IMR-90 (cell line): ENCODE data around the gene RBMXL3. TPM values are rescaled to one million over a fixed set of nuclear protein-coding genes. Genes with fewer than 3 reads are reported as not detected.

Source experiments
- ATAC-seq: fragments of 200-7000 bp; cut with Tn5 transposase; 2 replicates; pipeline ENCODE4 v1.9.1; 2020; ENCODE audit warnings: low read depth, mild to moderate bottlenecking, moderate library complexity
- BruUV-seq: library from RNA; stranded (reverse); fragments of 400-500 nt; replicated peaks from 2 replicates; lab custom pipeline; 2021; lab: Mats Ljungman, UMichigan
- CTCF ChIA-PET: fragments of 300-600 bp; formaldehyde crosslinking; extraction: SDS; loops from one replicate; lab custom pipeline; 2021; ENCODE audit warnings: antibody characterized with exemption; lab: Yijun Ruan, JAX
- POLR2A ChIA-PET: fragments of 300-600 bp; sonication (Branson Sonifier 250); formaldehyde crosslinking; loops from one replicate; lab custom pipeline; 2022; ENCODE audit warnings: antibody characterized with exemption; ENCODE audit not compliant: unreplicated experiment; lab: Charles Lee
- DNase-seq: peaks from one replicate; pipeline ENCODE4 v3.0.0; 2013
- H2AFZ ChIP-seq: replicated peaks from 2 replicates; pipeline ENCODE3; 2013; ENCODE audit warnings: low read length, mild to moderate bottlenecking; ENCODE audit not compliant: poor library complexity
- H2AK5ac ChIP-seq: 2 replicates; pipeline ENCODE4 v1.6.1; 2013; ENCODE audit warnings: low read depth, low read length, inconsistent platforms
- H2AK9ac ChIP-seq: replicated peaks from 2 replicates; pipeline ENCODE3; 2013; ENCODE audit warnings: mild to moderate bottlenecking, low read depth, low read length, moderate library complexity; ENCODE audit not compliant: poor library complexity
- H2BK120ac ChIP-seq: 2 replicates; pipeline ENCODE4 v1.6.1; 2013; ENCODE audit warnings: low read depth, low read length, inconsistent platforms
- H2BK15ac ChIP-seq: 3 replicates; pipeline ENCODE4 v1.6.1; 2013; ENCODE audit warnings: low read depth, low read length, inconsistent platforms
- H2BK20ac ChIP-seq: 2 replicates; pipeline ENCODE4 v1.6.1; 2013; ENCODE audit warnings: low read depth, mild to moderate bottlenecking, inconsistent platforms, low read length, moderate library complexity
- H2BK5ac ChIP-seq: 2 replicates; pipeline ENCODE4 v1.6.1; 2013; ENCODE audit warnings: mild to moderate bottlenecking, low read depth, low read length, inconsistent platforms; ENCODE audit not compliant: poor library complexity, severe bottlenecking
- H3K14ac ChIP-seq: replicated peaks from 2 replicates; pipeline ENCODE4 v1.6.1; 2013; ENCODE audit warnings: low read depth, low read length, inconsistent platforms
- H3K18ac ChIP-seq: 2 replicates; pipeline ENCODE4 v1.6.1; 2013; ENCODE audit warnings: low read depth, low read length, control low read depth
- H3K23ac ChIP-seq: 2 replicates; pipeline ENCODE4 v1.6.1; 2013; ENCODE audit warnings: low read depth, low read length, inconsistent platforms
- H3K27ac ChIP-seq: 2 replicates; pipeline ENCODE4 v1.5.1; 2013; ENCODE audit warnings: mild to moderate bottlenecking, control low read depth, low read length; ENCODE audit not compliant: insufficient read depth
- H3K27me3 ChIP-seq: 2 replicates; pipeline ENCODE4 v1.6.1; 2013; ENCODE audit warnings: low read length; ENCODE audit not compliant: control insufficient read depth, insufficient read depth
- H3K36me3 ChIP-seq: 2 replicates; pipeline ENCODE4 v1.6.1; 2013; ENCODE audit warnings: low read length, mixed read lengths; ENCODE audit not compliant: control insufficient read depth, insufficient read depth
- H3K4ac ChIP-seq: 2 replicates; pipeline ENCODE4 v1.6.1; 2013; ENCODE audit warnings: low read depth, low read length, inconsistent platforms
- H3K4me1 ChIP-seq: 2 replicates; pipeline ENCODE4 v1.6.1; 2013; ENCODE audit warnings: low read length, mixed read lengths; ENCODE audit not compliant: control insufficient read depth, insufficient read depth
- H3K4me2 ChIP-seq: 2 replicates; pipeline ENCODE4 v1.6.1; 2013; ENCODE audit warnings: low read depth, mild to moderate bottlenecking, control low read depth, low read length, moderate library complexity
- H3K4me3 ChIP-seq: 2 replicates; pipeline ENCODE4 v1.5.1; 2013; ENCODE audit warnings: low read depth, mild to moderate bottlenecking, control low read depth, low read length, moderate library complexity; ENCODE audit not compliant: insufficient read depth
- H3K56ac ChIP-seq: 2 replicates; pipeline ENCODE4 v1.6.1; 2013; ENCODE audit warnings: low read length, inconsistent platforms; ENCODE audit not compliant: insufficient read depth; ENCODE audit errors: extremely low read depth
- H3K79me1 ChIP-seq, 2 experiments: 2 replicates each; pipeline ENCODE4 v1.6.1; 2013; ENCODE audit warnings: low read length in 2 of 2, inconsistent platforms in 1 of 2, low read depth in 1 of 2
- H3K9ac ChIP-seq: 2 replicates; pipeline ENCODE4 v1.6.1; 2013; ENCODE audit warnings: low read depth, low read length, control low read depth
- H3K9me1 ChIP-seq: 2 replicates; pipeline ENCODE4 v1.6.1; 2013; ENCODE audit warnings: low read length, inconsistent platforms; ENCODE audit not compliant: insufficient read depth
- H3K9me3 ChIP-seq: 2 replicates; pipeline ENCODE4 v1.6.1; 2013; ENCODE audit warnings: low read length; ENCODE audit not compliant: control insufficient read depth, insufficient read depth
- H4K20me1 ChIP-seq: 2 replicates; pipeline ENCODE4 v1.6.1; 2013; ENCODE audit warnings: low read length, inconsistent platforms; ENCODE audit not compliant: insufficient read depth
- H4K5ac ChIP-seq: 2 replicates; pipeline ENCODE4 v1.6.1; 2013; ENCODE audit warnings: mild to moderate bottlenecking, low read depth, low read length, control low read depth
- H4K8ac ChIP-seq, 2 experiments: 2 replicates each; pipeline ENCODE4 v1.6.1; 2013; ENCODE audit warnings: low read depth in 2 of 2, low read length in 2 of 2, control low read depth in 1 of 2, inconsistent platforms in 1 of 2
- H4K91ac ChIP-seq: 2 replicates; pipeline ENCODE4 v1.6.1; 2013; ENCODE audit warnings: low read depth, low read length, inconsistent platforms; ENCODE audit not compliant: insufficient read depth
- BHLHE40 ChIP-seq: fragments of 150-350 bp; IDR thresholded peaks from 2 replicates; pipeline ENCODE4 v1.6.1; 2016; ENCODE audit warnings: mild to moderate bottlenecking, low read depth, low read length
- CEBPB ChIP-seq: IDR thresholded peaks from 2 replicates; pipeline ENCODE4 v1.6.1; 2012; ENCODE audit warnings: low read depth, low read length, improper control_type of control experiment
- CHD1 ChIP-seq: IDR thresholded peaks from 2 replicates; pipeline ENCODE4 v1.6.1; 2012; ENCODE audit warnings: low read depth, low read length, improper control_type of control experiment
- FOS ChIP-seq: fragments of 150-350 bp; IDR thresholded peaks from 2 replicates; pipeline ENCODE4 v1.6.1; 2016; ENCODE audit warnings: low read depth, low read length
- MAFK ChIP-seq: IDR thresholded peaks from 2 replicates; pipeline ENCODE4 v1.6.1; 2012; ENCODE audit warnings: low read depth, low read length, improper control_type of control experiment
- MAZ ChIP-seq: IDR thresholded peaks from 2 replicates; pipeline ENCODE4 v1.6.1; 2012; ENCODE audit warnings: low read depth, mild to moderate bottlenecking, low read length, improper control_type of control experiment, moderate library complexity, borderline replicate concordance
- MXI1 ChIP-seq: IDR thresholded peaks from 2 replicates; pipeline ENCODE4 v1.6.1; 2012; ENCODE audit warnings: low read depth, mild to moderate bottlenecking, low read length, moderate library complexity, borderline replicate concordance
- NFE2L2 ChIP-seq: fragments of 150-350 bp; IDR thresholded peaks from 2 replicates; pipeline ENCODE4 v1.6.1; 2016; ENCODE audit warnings: low read depth, mild to moderate bottlenecking, low read length
- POLR2A ChIP-seq: IDR thresholded peaks from 2 replicates; pipeline ENCODE4 v1.6.1; 2012; ENCODE audit warnings: mild to moderate bottlenecking, low read depth, low read length
- RAD21 ChIP-seq: IDR thresholded peaks from 2 replicates; pipeline ENCODE4 v1.6.1; 2012; ENCODE audit warnings: low read length, improper control_type of control experiment
- RCOR1 ChIP-seq: IDR thresholded peaks from 2 replicates; pipeline ENCODE4 v1.6.1; 2012; ENCODE audit warnings: mild to moderate bottlenecking, low read length, improper control_type of control experiment; ENCODE audit not compliant: insufficient replicate concordance
- RFX5 ChIP-seq: IDR thresholded peaks from 2 replicates; pipeline ENCODE4 v1.8.0; 2012; ENCODE audit warnings: low read depth, mild to moderate bottlenecking, low read length, moderate library complexity
- SMC3 ChIP-seq: fragments of 150-350 bp; IDR thresholded peaks from 2 replicates; pipeline ENCODE4 v1.6.1; 2016; ENCODE audit warnings: low read depth, mild to moderate bottlenecking, antibody characterized with exemption, low read length, moderate library complexity
- WGBS, 2 experiments: methylation state at CpG; one replicate each; pipeline versions ENCODE4 v1.1.5 to v1.1.7; 2013; ENCODE audit warnings: missing lambda C conversion rate in 2 of 2; ENCODE audit not compliant: insufficient read length in 1 of 2; ENCODE audit errors: extremely low coverage in 2 of 2; 5-methylcytosine and 5-hydroxymethylcytosine counted together
- dilution Hi-C: fragments of 300-500 bp; cut with HindIII; formaldehyde crosslinking; loops from one replicate; pipeline ENCODE4 v1.14.3; 2018; ENCODE audit warnings: low sequenced_read_pairs; ENCODE audit not compliant: unreplicated experiment
- in situ Hi-C: fragments of 300-500 bp; cut with MboI; formaldehyde crosslinking; loops from 3 replicates; pipeline ENCODE4 v1.14.3; 2019; ENCODE audit warnings: low sequenced_read_pairs, inconsistent platforms, mixed read lengths
- intact Hi-C: fragments of 100-400 bp; cut with micrococcal nuclease; formaldehyde crosslinking; loops from 2 replicates; pipeline ENCODE4 v1.10.0; 2022
- polyA plus RNA-seq, 3 experiments: library from polyadenylated mRNA; depleted of rRNA; stranded (reverse); fragments of >200 nt; gene quantifications; 2 replicates each; pipeline ENCODE4 v1.2.3, GENCODE V29; 2012; ENCODE audit warnings: low replicate concordance in 1 of 3
- total RNA-seq: library from RNA; depleted of rRNA; stranded (reverse); fragments of >200 nt; gene quantifications from 2 replicates; pipeline ENCODE4 v1.2.3, GENCODE V29; 2012
- TF ChIP-seq, protein P1 (sequence below): fragments of 150-350 bp; IDR thresholded peaks from 2 replicates; pipeline ENCODE4 v1.6.1; 2017; ENCODE audit warnings: mild to moderate bottlenecking, antibody characterized with exemption, low read length, low read depth
- TF ChIP-seq, protein P2 (sequence below): conservative IDR thresholded peaks from 2 replicates; pipeline ENCODE4 v1.5.1; 2012; ENCODE audit warnings: mild to moderate bottlenecking, low read depth, low read length, improper control_type of control experiment
- TF ChIP-seq, protein P3 (sequence below): fragments of 150-350 bp; IDR thresholded peaks from 2 replicates; pipeline ENCODE4 v1.6.1; 2016; ENCODE audit warnings: low read depth, mild to moderate bottlenecking, low read length, moderate library complexity, borderline replicate concordance

The RBMXL3 gene
- total and polyA plus RNA-seq, 2 of the 4 experiments (the other 2 are of a cell fraction), result not detected

DNA sequence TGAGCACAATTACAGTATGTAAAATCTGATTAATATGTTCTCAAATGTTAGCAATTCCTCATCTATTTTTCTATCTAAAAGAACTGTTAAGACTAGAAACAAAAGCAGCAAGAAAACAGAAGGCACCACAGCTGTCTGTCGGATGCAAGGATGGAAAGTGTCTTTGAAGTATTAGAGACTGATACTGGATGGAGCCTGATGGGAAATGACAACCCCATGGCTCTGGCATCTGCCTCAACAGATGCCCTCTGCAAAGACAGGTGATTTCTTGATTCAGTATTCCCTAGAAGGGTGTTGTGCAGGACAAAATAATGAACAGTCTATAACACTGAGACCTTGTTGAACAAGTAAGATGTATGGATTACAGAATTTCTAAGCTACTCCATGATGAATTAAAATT, 24.9 kb downstream of the RBMXL3 start:
- ATAC-seq (no peak), DNase-seq (no peak)
- Histone ChIP-seq H4K5ac (no peak overlapping the region), H4K8ac (no peak overlapping the region), H3K79me1 (peaks cover 0 to 6% of the 10 kb centered on the region in 2 experiments; a peak in 1 of 4 replicates), H3K4me1 (no peaks in the 10 kb centered on the region), H2BK20ac (no peak overlapping the region), H2BK15ac (no peak overlapping the region), H4K91ac (no peak overlapping the region), H3K27me3 (no peaks in the 10 kb centered on the region), H2BK5ac (no peak overlapping the region), H3K9me1 (no peaks in the 10 kb centered on the region), H2AFZ (no peak overlapping the region), H3K9ac (no peak overlapping the region), H3K27ac (no peak overlapping the region), H3K4me2 (no peak overlapping the region), H3K56ac (no peak overlapping the region), H2AK5ac (no peak overlapping the region), H3K18ac (no peak overlapping the region), H3K14ac (no peak overlapping the region), H3K36me3 (no peaks in the 10 kb centered on the region), H2AK9ac (no peak overlapping the region), H3K4me3 (no peak overlapping the region), H3K23ac (no peak overlapping the region), H3K9me3 (no peaks in the 10 kb centered on the region), H4K20me1 (no peaks in the 10 kb centered on the region), H2BK120ac (no peak overlapping the region), H3K4ac (no peak overlapping the region)
- dilution Hi-C loops, result no loop called here
- in situ Hi-C loops, result no loop called here
- WGBS, 2 experiments, result no CpG with 5 or more reads among the region's 1 CpG
- no TSS peak for BruUV-seq
- CTCF ChIA-PET, result no interaction called here
- TF ChIP-seq, protein P1, sequence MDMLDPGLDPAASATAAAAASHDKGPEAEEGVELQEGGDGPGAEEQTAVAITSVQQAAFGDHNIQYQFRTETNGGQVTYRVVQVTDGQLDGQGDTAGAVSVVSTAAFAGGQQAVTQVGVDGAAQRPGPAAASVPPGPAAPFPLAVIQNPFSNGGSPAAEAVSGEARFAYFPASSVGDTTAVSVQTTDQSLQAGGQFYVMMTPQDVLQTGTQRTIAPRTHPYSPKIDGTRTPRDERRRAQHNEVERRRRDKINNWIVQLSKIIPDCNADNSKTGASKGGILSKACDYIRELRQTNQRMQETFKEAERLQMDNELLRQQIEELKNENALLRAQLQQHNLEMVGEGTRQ, result no peak
- TF ChIP-seq POLR2A (no peak), FOS (no peak), RFX5 (no peak), BHLHE40 (no peak), MAFK (no peak), CHD1 (no peak), RAD21 (no peak), RCOR1 (no peak), CEBPB (no peak), MXI1 (no peak), NFE2L2 (no peak), MAZ (no peak), SMC3 (no peak)
- TF ChIP-seq, protein P2, sequence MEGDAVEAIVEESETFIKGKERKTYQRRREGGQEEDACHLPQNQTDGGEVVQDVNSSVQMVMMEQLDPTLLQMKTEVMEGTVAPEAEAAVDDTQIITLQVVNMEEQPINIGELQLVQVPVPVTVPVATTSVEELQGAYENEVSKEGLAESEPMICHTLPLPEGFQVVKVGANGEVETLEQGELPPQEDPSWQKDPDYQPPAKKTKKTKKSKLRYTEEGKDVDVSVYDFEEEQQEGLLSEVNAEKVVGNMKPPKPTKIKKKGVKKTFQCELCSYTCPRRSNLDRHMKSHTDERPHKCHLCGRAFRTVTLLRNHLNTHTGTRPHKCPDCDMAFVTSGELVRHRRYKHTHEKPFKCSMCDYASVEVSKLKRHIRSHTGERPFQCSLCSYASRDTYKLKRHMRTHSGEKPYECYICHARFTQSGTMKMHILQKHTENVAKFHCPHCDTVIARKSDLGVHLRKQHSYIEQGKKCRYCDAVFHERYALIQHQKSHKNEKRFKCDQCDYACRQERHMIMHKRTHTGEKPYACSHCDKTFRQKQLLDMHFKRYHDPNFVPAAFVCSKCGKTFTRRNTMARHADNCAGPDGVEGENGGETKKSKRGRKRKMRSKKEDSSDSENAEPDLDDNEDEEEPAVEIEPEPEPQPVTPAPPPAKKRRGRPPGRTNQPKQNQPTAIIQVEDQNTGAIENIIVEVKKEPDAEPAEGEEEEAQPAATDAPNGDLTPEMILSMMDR, result no peak
- TF ChIP-seq, protein P3, sequence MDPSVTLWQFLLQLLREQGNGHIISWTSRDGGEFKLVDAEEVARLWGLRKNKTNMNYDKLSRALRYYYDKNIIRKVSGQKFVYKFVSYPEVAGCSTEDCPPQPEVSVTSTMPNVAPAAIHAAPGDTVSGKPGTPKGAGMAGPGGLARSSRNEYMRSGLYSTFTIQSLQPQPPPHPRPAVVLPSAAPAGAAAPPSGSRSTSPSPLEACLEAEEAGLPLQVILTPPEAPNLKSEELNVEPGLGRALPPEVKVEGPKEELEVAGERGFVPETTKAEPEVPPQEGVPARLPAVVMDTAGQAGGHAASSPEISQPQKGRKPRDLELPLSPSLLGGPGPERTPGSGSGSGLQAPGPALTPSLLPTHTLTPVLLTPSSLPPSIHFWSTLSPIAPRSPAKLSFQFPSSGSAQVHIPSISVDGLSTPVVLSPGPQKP, result no peak
- POLR2A ChIA-PET, result no interaction called here
- intact Hi-C loops, result no loop called here
